Progenitor cell of endocrine pancreas (in vitro differentiated cells): Measurements from ENCODE around the gene ARID1B. TPM values are rescaled to one million over a fixed set of nuclear protein-coding genes. Genes with fewer than 3 reads are reported as not detected.

ENCODE experiments used
- DNase-seq: peaks from one replicate; pipeline ENCODE4 v3.0.0; 2021; ENCODE audit warnings: low spot score; ENCODE audit not compliant: unreplicated experiment
- H3K27ac Mint-ChIP-seq: 2 replicates; pipeline ENCODE4 v1.8.0; 2021; ENCODE audit warnings: mild to moderate bottlenecking, moderate library complexity, mixed read lengths
- H3K27me3 Mint-ChIP-seq: 2 replicates; pipeline ENCODE4 v1.8.0; 2021; ENCODE audit warnings: mixed read lengths
- H3K36me3 Mint-ChIP-seq: 2 replicates; pipeline ENCODE4 v1.8.0; 2022; ENCODE audit warnings: mixed read lengths; ENCODE audit not compliant: insufficient read depth
- H3K4me1 Mint-ChIP-seq: 2 replicates; pipeline ENCODE4 v1.8.0; 2021; ENCODE audit warnings: low read depth, mixed read lengths
- H3K4me3 Mint-ChIP-seq: 2 replicates; pipeline ENCODE4 v1.8.0; 2021; ENCODE audit warnings: low read depth, mild to moderate bottlenecking, moderate library complexity, mixed read lengths
- H3K9me3 Mint-ChIP-seq: 2 replicates; pipeline ENCODE4 v1.8.0; 2021; ENCODE audit warnings: low read depth, mixed read lengths
- total RNA-seq: library from RNA; stranded (reverse); gene quantifications from 2 replicates; pipeline ENCODE4 v1.2.1, GENCODE V29; 2021
- TF ChIP-seq, protein P1 (sequence below): fragments of 200-600 bp; sonication (generic); IDR thresholded peaks from one replicate; pipeline ENCODE4 v1.5.0; 2021; ENCODE audit warnings: antibody characterized with exemption, mild to moderate bottlenecking; ENCODE audit not compliant: unreplicated experiment

The ARID1B gene
- total RNA-seq, 1 donor from 2014 or later, result 152 TPM

DNA sequence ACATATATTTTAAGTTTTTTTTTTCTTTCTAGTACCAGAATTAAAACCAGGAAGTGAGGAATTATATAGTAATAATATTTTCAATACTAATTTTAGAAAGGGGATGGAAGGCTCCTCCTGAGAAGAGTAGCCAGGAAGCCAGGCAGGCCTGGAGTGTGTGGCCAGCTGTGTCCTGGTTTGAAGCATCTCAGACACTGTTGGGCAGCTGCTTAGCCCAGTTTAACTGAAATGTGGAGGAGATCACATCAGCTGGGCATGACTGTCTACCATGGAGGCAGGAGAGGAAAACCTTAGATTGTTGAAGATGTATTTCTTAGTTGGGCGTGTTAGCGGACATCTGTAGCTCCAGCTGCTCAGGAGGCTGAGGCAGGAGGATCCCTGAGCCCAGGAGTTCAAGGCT, 142.2 kb downstream of the ARID1B start:
- H3K4me1 Mint-ChIP-seq, result peaks cover 3% of the 10 kb centered on the region
- DNase-seq, result no peak
- TF ChIP-seq, protein P1, sequence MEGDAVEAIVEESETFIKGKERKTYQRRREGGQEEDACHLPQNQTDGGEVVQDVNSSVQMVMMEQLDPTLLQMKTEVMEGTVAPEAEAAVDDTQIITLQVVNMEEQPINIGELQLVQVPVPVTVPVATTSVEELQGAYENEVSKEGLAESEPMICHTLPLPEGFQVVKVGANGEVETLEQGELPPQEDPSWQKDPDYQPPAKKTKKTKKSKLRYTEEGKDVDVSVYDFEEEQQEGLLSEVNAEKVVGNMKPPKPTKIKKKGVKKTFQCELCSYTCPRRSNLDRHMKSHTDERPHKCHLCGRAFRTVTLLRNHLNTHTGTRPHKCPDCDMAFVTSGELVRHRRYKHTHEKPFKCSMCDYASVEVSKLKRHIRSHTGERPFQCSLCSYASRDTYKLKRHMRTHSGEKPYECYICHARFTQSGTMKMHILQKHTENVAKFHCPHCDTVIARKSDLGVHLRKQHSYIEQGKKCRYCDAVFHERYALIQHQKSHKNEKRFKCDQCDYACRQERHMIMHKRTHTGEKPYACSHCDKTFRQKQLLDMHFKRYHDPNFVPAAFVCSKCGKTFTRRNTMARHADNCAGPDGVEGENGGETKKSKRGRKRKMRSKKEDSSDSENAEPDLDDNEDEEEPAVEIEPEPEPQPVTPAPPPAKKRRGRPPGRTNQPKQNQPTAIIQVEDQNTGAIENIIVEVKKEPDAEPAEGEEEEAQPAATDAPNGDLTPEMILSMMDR, result no peak
- H3K4me3 Mint-ChIP-seq, result no peak overlapping the region
- no peaks in the 10 kb centered on the region for H3K9me3 Mint-ChIP-seq
- H3K36me3 Mint-ChIP-seq, result no peaks in the 10 kb centered on the region
- no peaks in the 10 kb centered on the region for H3K27me3 Mint-ChIP-seq
- no peak overlapping the region for H3K27ac Mint-ChIP-seq

DNA sequence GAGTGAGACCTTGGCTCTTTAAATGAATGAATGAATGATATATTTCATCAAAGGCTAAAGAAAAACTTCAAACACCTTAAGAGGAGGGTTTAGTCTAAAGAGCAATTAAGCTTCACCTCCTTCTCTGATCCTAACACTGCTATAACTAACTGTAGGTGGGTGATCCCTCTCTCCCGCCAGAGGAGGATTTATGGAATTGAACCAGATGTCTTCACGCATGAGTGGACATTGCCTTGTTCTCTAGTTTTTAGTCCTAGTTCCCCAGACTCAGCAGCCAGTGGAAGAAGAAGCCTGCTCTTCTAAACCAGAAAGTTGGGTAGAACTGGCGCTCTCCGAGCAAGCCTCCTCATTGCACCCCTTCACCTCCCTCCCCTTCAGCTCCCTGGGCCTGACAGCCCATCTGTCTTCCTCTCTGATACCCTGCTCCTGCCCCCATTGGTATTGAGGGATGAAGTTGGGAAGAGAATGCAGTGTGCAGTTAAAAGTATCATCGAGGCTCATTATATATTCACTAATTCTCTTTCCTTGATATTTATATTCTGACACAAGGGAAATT, 142.7 kb downstream of the ARID1B start:
- no peak for DNase-seq
- Mint-ChIP-seq H3K9me3 (no peaks in the 10 kb centered on the region), H3K27ac (peak overlapping the region; percentile 71), H3K36me3 (no peaks in the 10 kb centered on the region), H3K27me3 (no peaks in the 10 kb centered on the region), H3K4me1 (peaks cover 6% of the 10 kb centered on the region), H3K4me3 (no peak overlapping the region)
- TF ChIP-seq, protein P1, result no peak

DNA sequence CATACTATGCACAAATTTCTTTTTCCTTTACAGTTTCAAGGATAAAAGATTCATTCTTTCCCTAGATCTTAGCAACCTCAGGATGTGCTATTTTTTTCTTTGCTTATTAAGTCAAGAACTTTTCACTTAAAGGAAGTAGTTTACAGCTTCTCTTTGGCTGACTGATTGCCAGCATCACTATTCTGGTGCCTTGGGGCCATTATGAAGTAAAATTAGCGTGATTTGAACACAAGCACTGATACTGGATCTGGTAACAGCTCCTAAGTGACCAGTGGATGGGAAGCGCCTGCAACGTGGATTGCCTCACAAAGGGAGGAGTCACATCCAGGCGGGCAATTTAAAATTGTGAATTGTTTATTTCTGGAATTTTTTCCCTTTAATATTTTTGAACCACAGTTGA, 147.1 kb downstream of the ARID1B start:
- Mint-ChIP-seq H3K9me3 (no peaks in the 10 kb centered on the region), H3K27ac (no peak overlapping the region), H3K27me3 (no peaks in the 10 kb centered on the region), H3K4me1 (peaks cover 21% of the 10 kb centered on the region), H3K36me3 (no peaks in the 10 kb centered on the region), H3K4me3 (no peak overlapping the region)
- no peak for DNase-seq
- TF ChIP-seq, protein P1, result no peak

DNA sequence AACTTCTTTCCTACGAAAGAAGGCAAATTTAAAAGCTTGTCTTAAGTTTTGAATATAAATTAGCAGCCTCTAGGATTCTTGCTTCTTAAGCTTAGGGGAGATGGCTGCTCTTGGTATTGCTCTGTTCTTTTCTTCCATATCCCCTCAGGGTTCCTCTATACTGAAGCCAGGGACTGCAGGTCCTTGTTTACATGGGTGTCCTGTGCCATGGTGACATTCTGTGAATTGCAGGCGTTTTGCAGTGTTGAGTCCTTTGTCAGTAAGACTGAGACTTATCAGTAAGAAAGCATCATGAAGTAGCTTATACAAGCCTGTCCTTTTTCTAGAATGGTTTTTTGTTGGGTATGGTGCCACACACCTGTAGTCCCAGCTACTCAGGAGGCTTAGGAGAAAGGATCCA, 147.8 kb downstream of the ARID1B start:
- Mint-ChIP-seq H3K27me3 (no peaks in the 10 kb centered on the region), H3K36me3 (peaks cover 1% of the 10 kb centered on the region), H3K9me3 (no peaks in the 10 kb centered on the region), H3K27ac (no peak overlapping the region), H3K4me3 (no peak overlapping the region), H3K4me1 (peaks cover 21% of the 10 kb centered on the region)
- DNase-seq, result no peak
- TF ChIP-seq, protein P1, result no peak

DNA sequence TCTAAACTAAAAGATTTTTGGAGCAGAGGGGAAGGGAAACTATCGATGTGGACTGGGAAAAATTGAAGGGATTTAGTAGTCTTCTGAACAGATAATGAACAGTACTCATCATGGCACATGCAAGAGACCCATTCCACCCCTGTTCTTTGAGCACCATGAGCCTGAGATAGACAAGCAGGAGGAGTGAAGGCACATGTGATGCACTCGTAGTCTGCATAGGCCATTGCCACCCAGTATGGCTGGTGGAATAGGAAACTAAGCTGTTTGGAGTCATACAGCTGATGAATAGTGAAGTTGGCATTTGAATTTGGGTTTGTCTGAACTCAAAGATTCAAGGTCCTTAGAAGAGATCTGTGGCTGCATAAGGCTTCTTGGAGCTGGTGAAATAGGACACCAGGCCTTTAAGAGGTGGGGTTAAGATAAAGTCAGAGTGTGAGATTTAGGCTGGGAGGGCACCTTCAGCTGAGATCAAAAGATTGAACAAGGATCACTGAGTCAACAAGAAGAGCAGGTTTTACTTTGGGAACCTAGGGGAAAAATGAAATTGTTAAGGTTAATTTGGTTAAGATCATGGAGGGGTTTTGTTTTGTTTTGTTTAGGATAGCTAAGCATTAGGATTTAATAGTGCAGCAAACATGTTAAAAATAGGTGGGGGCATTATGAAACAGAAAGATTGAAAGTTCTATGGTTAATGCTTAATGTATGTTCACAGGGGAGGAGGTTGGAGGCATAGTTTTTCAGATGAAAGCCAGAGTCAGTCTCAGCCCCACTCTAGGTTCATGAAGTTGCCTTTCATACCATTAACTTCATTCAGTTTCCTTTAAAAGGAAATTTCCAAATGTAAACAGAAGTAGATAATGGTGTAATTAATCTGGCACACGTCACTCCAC, 148.8 kb downstream of the ARID1B start:
- peaks cover 21% of the 10 kb centered on the region for H3K4me1 Mint-ChIP-seq
- H3K27ac Mint-ChIP-seq, result peak overlapping the region; percentile 42
- H3K4me3 Mint-ChIP-seq, result no peak overlapping the region
- H3K36me3 Mint-ChIP-seq, result peaks cover 1% of the 10 kb centered on the region
- no peak for DNase-seq
- H3K27me3 Mint-ChIP-seq, result no peaks in the 10 kb centered on the region
- H3K9me3 Mint-ChIP-seq, result no peaks in the 10 kb centered on the region
- TF ChIP-seq, protein P1, result no peak
